Measurements from ENCODE around the gene RABGEF1.
"Not testable (repeated sequence)": the region's sequence is repeated elsewhere in the genome, so short reads cannot be mapped to it uniquely, and the experiment has no call there.

RABGEF1 gene

GRCh38 chr7:66810716-66811115 lies 70.2 kb downstream of the RABGEF1 start:
- no peak for DNase-seq (ENCODE audit: low read depth, low spot score)

DNA sequence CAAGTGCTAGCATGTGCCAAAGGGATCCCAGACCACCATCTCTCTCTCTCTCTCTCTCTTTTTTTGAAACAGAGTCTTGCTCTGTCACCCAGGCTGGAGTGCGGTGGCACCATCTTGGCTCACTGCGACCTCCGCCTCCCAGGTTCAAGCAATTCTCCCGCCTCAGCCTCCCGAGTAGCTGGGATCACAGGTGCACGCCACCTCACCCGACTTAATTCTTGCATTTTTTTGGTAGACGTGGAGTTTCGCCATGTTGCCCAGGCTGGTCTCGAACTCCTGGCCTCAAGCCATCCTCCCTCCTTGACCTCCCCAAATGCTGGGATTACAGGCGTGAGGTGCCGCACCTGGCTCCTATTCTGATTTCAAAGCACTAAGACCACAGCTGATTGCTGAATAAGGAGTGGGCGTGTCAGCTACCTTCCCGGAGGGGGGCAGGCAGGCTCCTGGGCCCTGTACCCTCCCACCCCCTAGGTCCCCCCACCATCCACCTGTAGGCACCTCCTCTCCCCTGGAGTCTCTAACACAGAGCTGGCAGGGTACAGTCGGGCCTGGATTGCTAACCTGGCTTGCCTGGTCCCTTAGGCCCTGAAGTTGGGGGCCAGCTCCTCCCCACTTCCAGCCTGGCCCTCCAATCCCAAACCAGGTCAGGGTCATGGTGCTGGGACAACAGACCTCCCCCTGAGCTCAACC lies 74.8 kb downstream of the RABGEF1 start:
- DNase-seq (ENCODE audit: low read depth, low spot score) = not testable (repeated sequence)

DNA sequence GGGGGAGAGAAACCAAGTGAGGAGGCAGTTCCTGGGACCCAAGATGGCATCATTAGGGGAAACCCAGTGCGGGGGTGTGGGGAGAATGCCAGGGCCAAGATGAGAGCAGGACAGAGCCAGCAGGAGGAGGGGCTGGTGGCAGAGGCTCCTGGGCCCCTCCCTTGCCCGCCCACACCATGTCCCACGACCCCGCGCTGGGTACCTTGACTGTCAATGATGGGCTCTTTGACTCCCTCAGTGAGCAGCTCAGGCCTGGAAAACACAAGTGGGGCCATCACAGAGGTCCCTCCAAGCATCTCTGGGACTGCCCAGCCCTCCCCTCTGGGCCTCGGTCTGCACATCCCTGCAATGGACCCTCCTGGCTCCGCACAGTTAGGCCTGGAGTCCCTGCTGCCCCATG lies 75.4 kb downstream of the RABGEF1 start:
- DNase-seq (ENCODE audit: low read depth, low spot score) = no peak

DNA sequence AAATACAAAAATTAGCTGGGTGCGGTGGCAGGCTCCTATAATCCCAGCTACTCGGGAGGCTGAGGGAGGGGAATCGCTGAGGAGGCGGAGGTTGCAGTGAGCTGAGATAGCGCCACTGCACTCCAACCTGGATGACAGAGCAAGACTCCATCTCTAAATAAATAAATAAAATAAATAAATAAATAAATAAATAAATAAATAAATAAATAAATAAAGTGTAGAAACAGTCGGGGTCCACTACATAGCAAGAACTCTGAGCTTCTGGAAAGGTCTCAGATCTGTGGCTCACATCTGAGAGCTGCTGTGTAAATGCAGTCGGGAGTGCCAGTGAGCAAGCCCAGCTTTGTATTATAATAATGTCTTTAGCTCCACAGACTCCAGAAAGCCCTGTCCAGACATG lies 76.1 kb downstream of the RABGEF1 start:
- not testable (repeated sequence) for DNase-seq (ENCODE audit: low read depth, low spot score)

DNA sequence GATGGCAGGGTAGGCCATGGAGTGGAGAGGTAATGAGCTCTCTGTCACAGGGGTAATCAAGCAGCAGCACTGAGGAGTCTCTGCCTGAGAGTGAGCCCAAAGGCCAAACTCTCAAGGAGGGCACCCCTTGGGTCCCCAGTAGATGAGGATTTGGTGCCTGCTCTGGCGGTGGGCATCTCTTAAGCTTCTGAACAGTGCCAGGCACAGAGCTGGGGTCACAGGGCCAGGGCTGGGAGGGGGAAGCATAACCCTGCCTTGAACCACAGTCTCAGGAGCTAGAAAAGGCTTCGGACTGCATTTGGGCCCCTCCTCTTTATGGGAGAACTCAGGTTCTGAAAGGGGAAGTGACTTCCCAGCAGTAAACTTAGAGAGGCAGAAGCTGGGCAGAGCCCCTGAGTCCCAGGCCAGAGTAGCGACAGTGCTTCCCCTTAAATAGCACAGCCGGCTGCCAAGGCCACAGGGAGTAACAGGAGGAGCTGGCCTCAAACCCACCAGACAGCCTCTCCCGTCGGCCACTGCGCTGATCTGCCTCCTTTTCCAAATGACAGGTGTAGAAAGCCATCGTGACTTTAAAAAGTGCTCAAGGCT lies 76.8 kb downstream of the RABGEF1 start:
- not testable (repeated sequence) for DNase-seq (ENCODE audit: low read depth, low spot score)

DNA sequence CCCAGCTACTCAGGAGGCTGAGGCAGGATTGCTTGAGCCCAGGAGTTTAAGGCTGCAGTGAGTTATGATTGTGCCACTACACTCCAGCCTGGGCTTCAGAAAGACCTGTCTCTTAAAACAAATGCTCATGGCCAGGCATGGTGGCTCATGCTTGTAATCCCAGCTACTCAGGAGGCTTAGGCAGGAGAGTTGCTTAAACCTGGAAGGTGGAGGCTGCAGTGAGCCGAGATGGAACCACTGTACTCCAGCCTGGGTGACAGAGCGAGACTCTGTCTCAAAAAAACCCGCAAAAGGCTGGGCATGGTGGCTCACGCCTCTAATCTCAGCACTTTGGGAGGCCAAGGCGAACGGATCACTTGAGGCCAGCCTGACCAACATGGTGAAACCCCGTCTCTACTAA lies 77.4 kb downstream of the RABGEF1 start:
- DNase-seq (ENCODE audit: low read depth, low spot score) = not testable (repeated sequence)

DNA sequence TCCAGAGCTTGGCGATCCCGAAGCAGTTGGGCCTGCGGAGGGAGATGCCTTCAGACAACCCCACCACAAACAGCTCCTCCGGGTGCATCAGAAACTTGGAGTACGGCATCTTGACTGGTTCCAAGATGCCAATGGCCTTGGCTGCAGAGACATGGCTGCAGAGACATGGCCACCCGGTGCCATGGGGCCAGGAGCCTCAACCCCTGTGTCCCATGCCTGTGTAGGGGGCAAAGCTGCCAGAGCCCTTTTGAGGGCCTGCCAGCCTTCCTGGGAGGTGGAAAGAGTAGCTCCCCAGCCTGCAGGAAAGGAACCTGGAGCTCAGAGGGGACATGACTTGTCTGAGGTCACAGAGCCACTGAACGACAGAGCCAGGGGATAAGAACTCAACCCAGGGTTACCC lies 83.5 kb downstream of the RABGEF1 start:
- no peak for DNase-seq (ENCODE audit: low read depth, low spot score)

DNA sequence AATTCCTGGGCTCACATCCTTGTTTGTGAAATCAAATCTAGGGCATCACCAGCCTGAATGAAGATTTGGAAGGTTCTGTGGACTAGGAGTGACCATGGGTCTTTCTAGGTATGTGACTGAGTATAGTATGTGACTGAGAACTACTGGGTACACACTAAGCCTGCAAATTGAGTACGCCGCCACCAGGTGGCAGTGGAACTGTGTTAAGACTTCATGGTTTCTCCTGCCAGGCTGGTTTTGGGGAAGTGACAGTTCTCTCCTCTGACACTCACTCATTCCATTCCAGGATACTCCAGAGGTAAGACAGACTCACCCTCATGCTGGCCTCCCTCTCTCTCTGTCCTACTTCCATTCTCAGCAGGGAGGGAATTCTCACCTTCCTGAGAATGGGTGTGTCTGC lies 85.0 kb downstream of the RABGEF1 start:
- not testable (repeated sequence) for DNase-seq (ENCODE audit: low read depth, low spot score)

GRCh38 chr7:66826649-66827048 lies 86.1 kb downstream of the RABGEF1 start:
- no peak for DNase-seq (ENCODE audit: low read depth, low spot score)

DNA sequence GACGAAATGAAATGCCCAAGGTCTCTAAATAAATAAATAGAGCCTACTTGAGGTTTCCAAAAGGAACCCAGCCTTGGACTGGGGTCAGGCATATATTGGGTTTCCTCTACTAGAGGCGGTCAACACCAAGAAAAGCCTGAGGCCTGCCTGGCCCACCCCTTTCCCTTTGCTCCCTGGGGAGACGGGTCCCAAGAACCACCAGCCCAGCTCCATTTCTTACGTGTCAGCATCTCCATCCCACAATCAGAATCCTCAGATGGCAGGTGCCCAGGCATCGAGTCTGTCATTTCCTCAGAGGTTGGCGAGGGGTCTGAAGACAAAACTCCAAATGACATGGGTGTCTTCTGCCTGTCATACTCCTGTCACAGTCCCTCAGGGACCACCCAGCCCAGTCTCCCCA lies 90.4 kb downstream of the RABGEF1 start:
- not testable (repeated sequence) for DNase-seq (ENCODE audit: low read depth, low spot score)

GRCh38 chr7:66832531-66833351 lies 92.2 kb downstream of the RABGEF1 start:
- no peak for DNase-seq (ENCODE audit: low read depth, low spot score)

DNA sequence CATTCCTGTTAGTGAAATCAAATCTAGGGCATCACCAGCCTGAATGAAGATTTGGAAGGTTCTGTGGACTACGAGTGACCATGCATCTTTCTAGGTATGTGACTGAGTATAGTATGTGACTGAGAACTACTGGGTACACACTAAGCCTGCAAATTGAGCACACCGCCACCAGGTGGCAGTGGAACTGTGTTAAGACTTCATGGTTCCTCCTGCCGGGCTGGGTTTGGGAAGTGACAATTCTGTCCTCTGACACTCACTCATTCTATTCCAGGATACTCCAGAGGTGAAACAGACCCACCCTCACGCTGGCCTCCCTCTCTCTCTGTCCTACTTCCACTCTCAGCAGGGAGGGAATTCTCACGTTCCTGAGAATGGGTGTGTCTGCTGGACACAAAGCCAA lies 96.5 kb downstream of the RABGEF1 start:
- DNase-seq (ENCODE audit: low read depth, low spot score) = no peak

GRCh38 chr7:66837661-66838060 lies 97.1 kb downstream of the RABGEF1 start:
- DNase-seq (ENCODE audit: low read depth, low spot score) = no peak

GRCh38 chr7:66839814-66840213 lies 99.3 kb downstream of the RABGEF1 start:
- no peak for DNase-seq (ENCODE audit: low read depth, low spot score)

DNA sequence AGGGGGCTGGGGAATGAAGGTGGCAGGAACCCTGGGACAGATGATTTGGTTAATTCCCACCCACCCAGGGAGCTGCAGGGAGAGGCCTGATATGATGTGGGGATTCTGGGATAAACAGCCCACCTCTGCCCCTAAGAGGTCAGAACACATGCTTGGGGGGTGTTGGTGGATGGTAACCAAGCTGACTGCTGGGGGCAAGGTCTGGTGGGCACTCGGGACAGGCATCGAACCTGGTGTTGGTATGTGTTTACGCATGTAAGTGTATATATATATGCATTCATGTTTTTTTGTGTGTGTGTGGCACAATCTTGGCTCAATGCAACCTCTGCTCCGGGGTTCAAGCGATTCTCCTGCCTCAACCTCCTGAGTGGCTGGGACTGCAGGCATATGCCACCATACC lies 99.8 kb downstream of the RABGEF1 start:
- DNase-seq (ENCODE audit: low read depth, low spot score) = no peak

DNA sequence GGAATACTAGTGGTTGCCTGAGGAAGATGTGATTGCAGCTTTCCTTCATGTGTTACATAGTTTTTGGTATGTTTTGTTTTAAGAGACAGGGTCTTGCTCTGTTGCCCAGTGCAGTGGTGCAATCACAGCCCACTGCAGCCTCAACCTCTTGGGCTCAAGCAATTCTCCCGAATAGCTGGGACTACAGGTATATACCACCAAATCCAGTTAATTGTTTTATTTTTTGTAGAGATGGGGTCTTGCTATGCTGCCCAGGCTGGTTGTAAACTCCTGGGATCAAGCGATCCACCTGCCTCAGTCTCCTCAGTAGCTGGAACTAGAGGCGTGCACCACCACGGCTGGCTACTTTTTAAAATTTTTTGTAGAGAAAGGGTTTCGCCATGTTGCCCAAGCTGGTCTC lies 101.4 kb downstream of the RABGEF1 start:
- no peak for DNase-seq (ENCODE audit: low read depth, low spot score)

GRCh38 chr7:66843492-66843891 lies 103.0 kb downstream of the RABGEF1 start:
- DNase-seq (ENCODE audit: low read depth, low spot score) = not testable (repeated sequence)

DNA sequence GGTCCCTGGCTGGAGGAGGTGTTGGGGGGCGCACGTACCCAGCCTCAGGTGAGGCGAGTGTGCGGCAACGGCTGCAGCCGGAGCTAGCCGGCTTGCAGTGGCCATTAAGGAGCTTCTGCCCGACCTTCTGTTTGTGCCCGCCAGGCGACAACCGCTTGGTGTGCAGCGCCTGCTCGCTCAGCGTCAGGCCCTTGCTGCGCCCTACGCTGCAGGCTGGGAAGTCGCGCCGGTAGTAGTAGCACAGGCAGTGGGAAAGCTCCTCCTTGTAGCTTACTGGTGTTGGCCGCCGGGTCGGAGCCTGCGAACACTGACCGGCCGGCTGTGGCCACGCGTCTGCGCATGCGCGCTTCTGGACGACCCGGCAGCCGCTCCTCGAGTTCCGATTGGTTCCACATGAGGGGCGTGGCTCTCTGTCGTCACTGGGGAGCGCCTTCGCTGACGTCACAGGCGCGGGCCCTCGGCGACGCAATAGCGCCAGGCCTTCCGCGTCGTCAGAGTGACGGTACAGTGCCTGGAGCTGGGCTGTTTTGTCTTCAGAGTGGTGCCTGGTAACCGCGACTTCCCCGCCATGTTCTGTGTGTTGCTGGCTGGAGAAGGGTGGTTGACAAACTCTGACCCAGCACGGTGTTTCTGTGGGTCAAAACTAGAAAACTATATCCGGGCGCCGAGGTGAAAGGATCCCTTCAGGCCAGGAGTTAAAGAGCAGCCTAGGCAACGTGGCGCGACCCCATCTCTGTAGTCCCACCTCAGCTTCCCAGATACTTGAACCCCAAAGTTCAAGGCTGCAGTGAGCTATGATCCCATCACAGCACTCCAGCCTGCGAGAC lies 104.2 kb downstream of the RABGEF1 start:
- DNase-seq (ENCODE audit: low read depth, low spot score) = peak; percentile 99

- no peak for DNase-seq (ENCODE audit: low read depth, low spot score)
Observed at GRCh38 chr7:66845379-66846095, 105.0 kb downstream of the RABGEF1 start.

GRCh38 chr7:66846096-66846445 lies 105.5 kb downstream of the RABGEF1 start:
- DNase-seq (ENCODE audit: low read depth, low spot score) = not testable (repeated sequence)

- not testable (repeated sequence) for DNase-seq (ENCODE audit: low read depth, low spot score)
Observed at GRCh38 chr7:66847523-66847855, 107.0 kb downstream of the RABGEF1 start.
